DOHH2 (cell line): Measurements from ENCODE around the gene ARL15.

Experiments used
- H3F3A ChIP-seq: fragments of 200-600 bp; sonication (generic), shearing (Covaris generic); 2 replicates; pipeline ENCODE4 v1.6.0; 2016; ENCODE audit warnings: antibody characterized with exemption, mild to moderate bottlenecking; ENCODE audit not compliant: control insufficient read depth, insufficient read depth
- H3K27ac ChIP-seq: fragments of 200-600 bp; sonication (generic); 2 replicates; pipeline ENCODE4 v1.5.1; 2014; ENCODE audit warnings: low read depth, mild to moderate bottlenecking, low read length, moderate library complexity
- H3K27me3 ChIP-seq: fragments of 200-600 bp; sonication (generic); 2 replicates; pipeline ENCODE4 v1.6.1; 2014; ENCODE audit warnings: mild to moderate bottlenecking, low read length, mixed read lengths; ENCODE audit not compliant: control insufficient read depth
- H3K36me3 ChIP-seq: fragments of 200-600 bp; sonication (generic); 2 replicates; pipeline ENCODE4 v1.6.1; 2014; ENCODE audit warnings: mild to moderate bottlenecking, low read length, moderate library complexity, mixed read lengths; ENCODE audit not compliant: control insufficient read depth
- H3K4me1 ChIP-seq: fragments of 200-600 bp; sonication (generic); 2 replicates; pipeline ENCODE4 v1.6.1; 2014; ENCODE audit warnings: mild to moderate bottlenecking, low read length, mixed read lengths; ENCODE audit not compliant: control insufficient read depth
- H3K4me2 ChIP-seq: fragments of 200-600 bp; sonication (generic); 2 replicates; pipeline ENCODE4 v1.6.0; 2014; ENCODE audit warnings: mild to moderate bottlenecking, low read length, moderate library complexity
- H3K4me3 ChIP-seq: fragments of 200-600 bp; sonication (generic); 2 replicates; pipeline ENCODE4 v1.5.1; 2014; ENCODE audit warnings: mild to moderate bottlenecking, low read length, mixed read lengths
- H3K79me2 ChIP-seq: fragments of 200-600 bp; sonication (generic); 2 replicates; pipeline ENCODE4 v1.6.1; 2014; ENCODE audit warnings: mild to moderate bottlenecking, low read length, mixed read lengths; ENCODE audit not compliant: control insufficient read depth
- H3K9me2 ChIP-seq: fragments of 200-600 bp; sonication (generic); replicated peaks from 2 replicates; pipeline ENCODE4 v1.6.1; 2014; ENCODE audit warnings: mild to moderate bottlenecking, low read length, mixed read lengths; ENCODE audit not compliant: control insufficient read depth
- H3K9me3 ChIP-seq: fragments of 200-600 bp; sonication (generic); 2 replicates; pipeline ENCODE4 v1.6.1; 2014; ENCODE audit warnings: antibody characterized with exemption, low read length, mixed read lengths; ENCODE audit not compliant: control insufficient read depth, insufficient read depth
- H4K20me1 ChIP-seq: fragments of 200-600 bp; sonication (generic); 2 replicates; pipeline ENCODE4 v1.6.0; 2014; ENCODE audit warnings: low read depth, mild to moderate bottlenecking, antibody characterized with exemption, low read length, moderate library complexity; ENCODE audit not compliant: control insufficient read depth, insufficient read depth
- CTCF ChIP-seq: fragments of 200-600 bp; sonication (generic); IDR thresholded peaks from one replicate; pipeline ENCODE4 v1.5.1; 2014; ENCODE audit warnings: antibody characterized with exemption, mild to moderate bottlenecking, low read depth, low read length; ENCODE audit not compliant: poor library complexity, severe bottlenecking
- EZH2phosphoT487 ChIP-seq: fragments of 200-600 bp; sonication (generic); IDR thresholded peaks from 2 replicates; pipeline ENCODE4 v1.6.1; 2017; ENCODE audit warnings: borderline replicate concordance, mild to moderate bottlenecking, antibody characterized with exemption, low read length, moderate library complexity, mixed read lengths

Gene ARL15

DNA sequence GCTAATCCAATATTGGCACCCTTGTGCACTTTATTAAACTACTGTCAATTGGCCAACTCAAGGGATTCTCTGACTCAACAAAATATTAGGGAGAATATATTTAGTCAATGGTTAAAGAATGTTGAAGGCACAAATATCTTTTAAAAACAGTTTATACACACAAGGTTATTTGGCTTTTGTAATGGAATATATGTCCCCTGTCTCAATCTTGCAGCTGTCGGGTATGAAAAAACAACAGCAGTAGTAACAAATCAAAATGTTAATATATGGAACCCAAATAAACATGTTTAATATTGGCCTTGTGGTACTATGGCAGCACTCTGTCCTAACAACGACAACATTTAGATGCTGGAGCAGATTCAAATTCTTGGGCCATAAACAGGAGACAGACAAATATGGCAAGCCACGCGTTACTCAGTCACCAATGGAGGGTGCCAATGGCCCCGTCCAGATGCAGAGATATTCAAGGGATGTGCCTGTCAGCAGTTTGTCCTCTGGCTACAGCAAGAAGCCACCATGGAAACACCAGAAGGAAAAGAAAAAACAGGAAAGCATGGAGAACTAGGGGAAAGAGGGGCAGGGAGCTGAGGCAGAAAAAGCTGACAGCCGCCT lies 408.0 kb downstream of the ARL15 start:
- no peaks in the 10 kb centered on the region for H3K79me2 ChIP-seq
- no peaks in the 10 kb centered on the region for H3K27me3 ChIP-seq
- no peaks in the 10 kb centered on the region for H3F3A ChIP-seq
- H4K20me1 ChIP-seq, result no peaks in the 10 kb centered on the region
- no peak overlapping the region for H3K4me3 ChIP-seq
- H3K4me2 ChIP-seq, result no peak overlapping the region
- no peaks in the 10 kb centered on the region for H3K4me1 ChIP-seq
- no peak overlapping the region for H3K27ac ChIP-seq
- H3K9me2 ChIP-seq, result no peaks in the 10 kb centered on the region
- no peaks in the 10 kb centered on the region for H3K9me3 ChIP-seq
- H3K36me3 ChIP-seq, result no peaks in the 10 kb centered on the region
- TF ChIP-seq CTCF, result no peak
- TF ChIP-seq EZH2phosphoT487, result no peak

DNA sequence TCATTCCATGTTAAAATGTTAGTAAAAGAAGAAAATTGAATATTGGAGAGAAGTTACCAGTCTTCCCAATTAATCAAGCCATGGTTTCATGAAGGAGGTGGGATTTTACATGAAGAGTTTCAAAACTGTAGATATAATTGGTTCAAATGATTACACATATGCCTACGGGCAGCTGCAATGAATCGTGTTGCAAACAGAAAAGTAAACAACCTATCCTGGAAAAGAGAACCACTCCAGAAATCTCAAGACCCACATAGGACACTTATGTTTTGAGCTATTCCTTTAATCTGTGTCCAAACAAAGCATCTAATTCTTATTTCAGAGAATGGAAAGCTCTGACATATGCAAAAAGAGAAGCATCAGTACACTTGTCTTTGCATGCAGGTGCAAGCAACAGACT lies 409.7 kb downstream of the ARL15 start:
- no peak for TF ChIP-seq CTCF
- TF ChIP-seq EZH2phosphoT487, result no peak
- H3K36me3 ChIP-seq, result no peaks in the 10 kb centered on the region
- no peaks in the 10 kb centered on the region for H3K9me3 ChIP-seq
- H4K20me1 ChIP-seq, result no peaks in the 10 kb centered on the region
- no peaks in the 10 kb centered on the region for H3K9me2 ChIP-seq
- no peak overlapping the region for H3K4me3 ChIP-seq
- no peaks in the 10 kb centered on the region for H3K4me1 ChIP-seq
- H3K79me2 ChIP-seq, result no peaks in the 10 kb centered on the region
- no peaks in the 10 kb centered on the region for H3F3A ChIP-seq
- H3K27ac ChIP-seq, result no peak overlapping the region
- H3K27me3 ChIP-seq, result no peaks in the 10 kb centered on the region
- H3K4me2 ChIP-seq, result no peak overlapping the region

DNA sequence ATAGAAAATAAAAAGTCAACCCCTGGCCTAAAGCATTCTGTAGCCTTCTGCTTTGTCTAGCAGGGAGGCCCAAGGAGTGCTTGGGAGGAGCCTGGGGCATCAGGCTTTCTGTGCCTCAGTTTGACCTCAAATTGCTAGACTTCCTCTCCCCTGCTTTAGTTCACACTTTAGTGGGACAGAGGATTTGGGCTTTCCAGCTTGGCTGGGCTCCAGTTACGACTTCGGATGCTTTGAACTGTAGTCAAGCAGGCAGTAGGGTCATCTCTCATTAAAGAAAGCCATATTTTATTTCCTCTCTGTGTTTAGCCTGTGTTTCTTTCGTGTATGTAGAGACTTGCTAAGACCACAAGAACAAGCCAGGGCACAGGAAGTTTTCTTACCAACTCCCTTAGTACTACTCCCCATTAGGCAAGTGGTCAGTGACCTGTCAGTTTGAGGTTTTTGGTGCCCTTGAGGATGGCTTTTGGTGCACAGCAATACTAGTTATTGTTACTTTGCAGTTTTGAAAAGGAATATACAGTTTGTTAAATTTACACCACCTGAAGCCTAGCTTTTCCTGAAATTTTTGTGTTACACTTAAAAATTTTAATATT lies 415.2 kb downstream of the ARL15 start:
- H3K9me2 ChIP-seq, result no peaks in the 10 kb centered on the region
- no peak overlapping the region for H3K27ac ChIP-seq
- H3K4me2 ChIP-seq, result no peak overlapping the region
- no peaks in the 10 kb centered on the region for H3K4me1 ChIP-seq
- no peaks in the 10 kb centered on the region for H3K27me3 ChIP-seq
- no peaks in the 10 kb centered on the region for H3F3A ChIP-seq
- H3K4me3 ChIP-seq, result no peak overlapping the region
- no peaks in the 10 kb centered on the region for H3K79me2 ChIP-seq
- TF ChIP-seq EZH2phosphoT487 (no peak), CTCF (no peak)
- no peaks in the 10 kb centered on the region for H4K20me1 ChIP-seq
- no peaks in the 10 kb centered on the region for H3K9me3 ChIP-seq
- no peaks in the 10 kb centered on the region for H3K36me3 ChIP-seq
